ENCODE measurements around the gene TUBB2B. TPM values are rescaled to one million over a fixed set of nuclear protein-coding genes. Genes with fewer than 3 reads are reported as not detected.

TUBB2B gene
- total and polyA plus RNA-seq, 2 donors (not counting 1 experiment from before 2014, with no cell fraction given) = 14.7 TPM; not detected in 1

DNA sequence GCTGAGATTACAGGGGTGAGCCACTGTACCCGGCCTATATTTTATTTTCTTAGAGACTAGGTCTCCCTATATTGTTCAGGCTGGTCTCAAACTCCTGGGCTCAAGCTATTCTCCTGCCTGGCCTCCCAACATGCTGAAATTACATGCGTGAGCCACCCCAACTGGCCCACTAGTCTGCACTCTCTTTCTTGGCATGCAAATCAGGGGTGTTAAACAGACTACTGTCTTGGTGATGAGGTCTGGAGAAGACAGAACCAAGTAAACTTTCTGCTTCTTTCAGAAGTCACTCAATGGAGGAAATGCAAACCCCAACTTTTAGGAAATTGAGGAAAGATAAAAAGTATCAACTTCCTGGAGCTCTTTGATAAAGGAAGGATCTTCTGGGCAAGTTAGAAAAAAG, 8.0 kb upstream of the TUBB2B start:
- no peaks in the 10 kb centered on the region for H3K79me2 ChIP-seq (ENCODE audit: control insufficient read depth, insufficient read depth, low read length)
- H3K27me3 Mint-ChIP-seq = peaks cover 68% of the 10 kb centered on the region
- H3K27ac Mint-ChIP-seq = no peak overlapping the region
- H3K4me3 ChIP-seq (ENCODE audit: control extremely low read depth in 1 of 5, extremely low read depth in 1 of 5, insufficient read depth in 1 of 5, low read depth in 2 of 5, low read length in 4 of 5) = no peak overlapping the region
- H3K27me3 ChIP-seq (replicated peaks in 1 of 4; ENCODE audit: control extremely low read depth in 1 of 4, control insufficient read depth in 3 of 4, insufficient read depth in 4 of 4, low read length in 3 of 4) = peaks cover 0 to 40% (median 35%) of the 10 kb centered on the region in 4 experiments
- H3K4me1 Mint-ChIP-seq = peaks cover 20% of the 10 kb centered on the region
- ChIA-PET CTCF (interaction anchor here (0.7 kb wide), 1 partner anchor 11 kb away, joined by 3 read pairs; no protein-coding TSS in a partner anchor), POLR2A (interaction anchor here (0.7 kb wide), 1 partner anchor 52 kb away, joined by 3 read pairs; no protein-coding TSS in a partner anchor)
- no peaks in the 10 kb centered on the region for H4K20me1 ChIP-seq (ENCODE audit: control insufficient read depth, insufficient read depth, low read length, poor library complexity, severe bottlenecking)
- no peak overlapping the region for H3K9ac ChIP-seq (ENCODE audit: low read length)
- intact Hi-C loops (cut with micrococcal nuclease) = no loop called here
- 100% methylated on average over 1 of the region's 2 CpGs for WGBS (ENCODE audit: insufficient coverage)
- H3K9me3 Mint-ChIP-seq (ENCODE audit: insufficient read depth) = no peaks in the 10 kb centered on the region
- H3K4me1 ChIP-seq (ENCODE audit: control insufficient read depth in 2 of 2, insufficient read depth in 2 of 2, low read length in 2 of 2) = peaks cover 21 to 25% of the 10 kb centered on the region in 2 donors
- H2AFZ ChIP-seq (ENCODE audit: insufficient read depth, low read depth, low read length, poor library complexity, severe bottlenecking) = no peak overlapping the region
- H3K27ac ChIP-seq (ENCODE audit: low read length in 2 of 2) = no peak overlapping the region
- H3K36me3 ChIP-seq (replicated peaks in 1 of 2; ENCODE audit: control extremely low read depth in 1 of 2, control insufficient read depth in 1 of 2, extremely low read depth in 1 of 2, insufficient read depth in 2 of 2, low read length in 1 of 2) = no peaks in the 10 kb centered on the region
- DNase-seq (no peak), ATAC-seq (ENCODE audit: low read depth) (no peak)
- TF ChIP-seq, protein P1, sequence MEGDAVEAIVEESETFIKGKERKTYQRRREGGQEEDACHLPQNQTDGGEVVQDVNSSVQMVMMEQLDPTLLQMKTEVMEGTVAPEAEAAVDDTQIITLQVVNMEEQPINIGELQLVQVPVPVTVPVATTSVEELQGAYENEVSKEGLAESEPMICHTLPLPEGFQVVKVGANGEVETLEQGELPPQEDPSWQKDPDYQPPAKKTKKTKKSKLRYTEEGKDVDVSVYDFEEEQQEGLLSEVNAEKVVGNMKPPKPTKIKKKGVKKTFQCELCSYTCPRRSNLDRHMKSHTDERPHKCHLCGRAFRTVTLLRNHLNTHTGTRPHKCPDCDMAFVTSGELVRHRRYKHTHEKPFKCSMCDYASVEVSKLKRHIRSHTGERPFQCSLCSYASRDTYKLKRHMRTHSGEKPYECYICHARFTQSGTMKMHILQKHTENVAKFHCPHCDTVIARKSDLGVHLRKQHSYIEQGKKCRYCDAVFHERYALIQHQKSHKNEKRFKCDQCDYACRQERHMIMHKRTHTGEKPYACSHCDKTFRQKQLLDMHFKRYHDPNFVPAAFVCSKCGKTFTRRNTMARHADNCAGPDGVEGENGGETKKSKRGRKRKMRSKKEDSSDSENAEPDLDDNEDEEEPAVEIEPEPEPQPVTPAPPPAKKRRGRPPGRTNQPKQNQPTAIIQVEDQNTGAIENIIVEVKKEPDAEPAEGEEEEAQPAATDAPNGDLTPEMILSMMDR (IDR thresholded peaks at IDR 0.05) = no peak
- TF ChIP-seq EZH2 (IDR thresholded peaks at IDR 0.05; ENCODE audit: borderline replicate concordance, insufficient read depth, low read depth, low read length, poor library complexity, severe bottlenecking) = no peak
- no peak overlapping the region for H3K4me3 Mint-ChIP-seq
- no peak overlapping the region for H3K4me2 ChIP-seq (replicated peaks; ENCODE audit: low read depth, low read length, poor library complexity, severe bottlenecking)
- peaks cover 0 to 16% (median 0%) of the 10 kb centered on the region in 3 donors for H3K9me3 ChIP-seq (ENCODE audit: control extremely low read depth in 1 of 3, control insufficient read depth in 2 of 3, insufficient read depth in 1 of 3, low read length in 2 of 3)

DNA sequence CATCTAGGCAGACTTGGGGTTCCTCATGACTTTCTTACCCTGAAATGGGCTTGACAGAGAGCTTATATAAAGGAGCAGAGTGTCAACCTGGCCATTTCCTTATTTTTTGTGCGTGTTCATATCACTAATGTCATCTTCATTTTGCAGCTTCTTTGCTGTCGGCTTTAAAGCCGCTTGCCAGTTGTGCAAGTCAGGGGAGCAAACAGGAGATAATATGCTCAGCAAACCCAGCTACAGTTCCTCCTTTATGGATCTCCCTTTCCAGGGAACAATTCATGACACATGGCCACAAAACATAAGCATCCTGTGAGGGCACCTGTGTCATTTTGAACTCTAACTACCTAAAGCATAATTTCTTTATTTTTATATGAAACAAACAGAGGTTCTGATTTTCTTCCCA, 6.5 kb upstream of the TUBB2B start:
- H3K79me2 ChIP-seq (ENCODE audit: control insufficient read depth, insufficient read depth, low read length) = no peaks in the 10 kb centered on the region
- Mint-ChIP-seq H3K27me3 (peaks cover 75% of the 10 kb centered on the region), H3K9me3 (ENCODE audit: insufficient read depth) (no peaks in the 10 kb centered on the region), H3K4me1 (peaks cover 36% of the 10 kb centered on the region), H3K4me3 (no peak overlapping the region), H3K27ac (no peak overlapping the region)
- no peaks in the 10 kb centered on the region for H3K36me3 ChIP-seq (replicated peaks in 1 of 2; ENCODE audit: control extremely low read depth in 1 of 2, control insufficient read depth in 1 of 2, extremely low read depth in 1 of 2, insufficient read depth in 2 of 2, low read length in 1 of 2)
- H3K9ac ChIP-seq (ENCODE audit: low read length) = no peak overlapping the region
- H3K4me2 ChIP-seq (replicated peaks; ENCODE audit: low read depth, low read length, poor library complexity, severe bottlenecking) = no peak overlapping the region
- 83% methylated on average over 3 of the region's 3 CpGs for WGBS (ENCODE audit: insufficient coverage)
- no peak overlapping the region for H2AFZ ChIP-seq (ENCODE audit: insufficient read depth, low read depth, low read length, poor library complexity, severe bottlenecking)
- peaks cover 0 to 56% (median 50%) of the 10 kb centered on the region in 4 experiments for H3K27me3 ChIP-seq (replicated peaks in 1 of 4; ENCODE audit: control extremely low read depth in 1 of 4, control insufficient read depth in 3 of 4, insufficient read depth in 4 of 4, low read length in 3 of 4)
- ATAC-seq (ENCODE audit: low read depth) (no peak), DNase-seq (no peak)
- intact Hi-C loops (cut with micrococcal nuclease) = no loop called here
- H4K20me1 ChIP-seq (ENCODE audit: control insufficient read depth, insufficient read depth, low read length, poor library complexity, severe bottlenecking) = no peaks in the 10 kb centered on the region
- ChIA-PET POLR2A (no interaction called here), CTCF (no interaction called here)
- no peak overlapping the region for H3K27ac ChIP-seq (ENCODE audit: low read length in 2 of 2)
- peaks cover 34 to 40% of the 10 kb centered on the region in 2 donors for H3K4me1 ChIP-seq (ENCODE audit: control insufficient read depth in 2 of 2, insufficient read depth in 2 of 2, low read length in 2 of 2)
- TF ChIP-seq, protein P1 (IDR thresholded peaks at IDR 0.05) = no peak
- no peak for TF ChIP-seq EZH2 (IDR thresholded peaks at IDR 0.05; ENCODE audit: borderline replicate concordance, insufficient read depth, low read depth, low read length, poor library complexity, severe bottlenecking)
- H3K4me3 ChIP-seq (ENCODE audit: control extremely low read depth in 1 of 5, extremely low read depth in 1 of 5, insufficient read depth in 1 of 5, low read depth in 2 of 5, low read length in 4 of 5) = no peak overlapping the region
- peaks cover 0 to 29% (median 0%) of the 10 kb centered on the region in 3 donors for H3K9me3 ChIP-seq (ENCODE audit: control extremely low read depth in 1 of 3, control insufficient read depth in 2 of 3, insufficient read depth in 1 of 3, low read length in 2 of 3)
